GM23338 (cell line): ENCODE measurements around the gene ITCH. TPM values are rescaled to one million over a fixed set of nuclear protein-coding genes. Genes with fewer than 3 reads are reported as not detected.

Source experiments
- ATAC-seq: fragments of 200-7000 bp; cut with Tn5 transposase; 3 replicates; pipeline ENCODE4 v1.9.1; 2020
- DNase-seq: peaks from one replicate; pipeline ENCODE4 v3.0.0-alpha.2; 2015; ENCODE audit warnings: low spot score
- H2AFZ ChIP-seq: fragments of 200-600 bp; sonication (generic); 2 replicates; pipeline ENCODE4 v1.8.0; 2016; ENCODE audit warnings: antibody characterized with exemption, mild to moderate bottlenecking, moderate library complexity
- H3F3A ChIP-seq: fragments of 200-600 bp; sonication (generic); replicated peaks from 2 replicates; pipeline ENCODE4 v1.8.0; 2017; ENCODE audit warnings: antibody characterized with exemption, mixed run types, low read depth
- H3K27ac ChIP-seq: fragments of 200-600 bp; sonication (generic); 2 replicates; pipeline ENCODE4 v1.6.1; 2016; ENCODE audit warnings: low read depth
- H3K27me3 ChIP-seq: fragments of 200-600 bp; sonication (generic); 2 replicates; pipeline ENCODE4 v1.8.0; 2016; ENCODE audit warnings: mild to moderate bottlenecking, mixed run types, moderate library complexity; ENCODE audit not compliant: insufficient read depth
- H3K36me3 ChIP-seq: fragments of 200-600 bp; sonication (generic); 2 replicates; pipeline ENCODE4 v1.8.0; 2016; ENCODE audit warnings: mild to moderate bottlenecking; ENCODE audit not compliant: insufficient read depth
- H3K4me1 ChIP-seq: fragments of 200-600 bp; sonication (generic); 2 replicates; pipeline ENCODE4 v1.8.0; 2016; ENCODE audit warnings: mild to moderate bottlenecking, moderate library complexity; ENCODE audit not compliant: insufficient read depth
- H3K4me2 ChIP-seq: fragments of 200-600 bp; sonication (generic); 2 replicates; pipeline ENCODE4 v1.7.1; 2017; ENCODE audit warnings: mixed run types
- H3K4me3 ChIP-seq: fragments of 200-600 bp; sonication (generic); 2 replicates; pipeline ENCODE4 v1.6.1; 2016; ENCODE audit warnings: mixed run types
- H3K79me2 ChIP-seq: fragments of 200-600 bp; sonication (generic); replicated peaks from 2 replicates; pipeline ENCODE4 v1.8.0; 2017; ENCODE audit warnings: mild to moderate bottlenecking; ENCODE audit not compliant: insufficient read depth
- H3K9me2 ChIP-seq: fragments of 200-600 bp; sonication (generic); 2 replicates; pipeline ENCODE4 v1.8.0; 2017; ENCODE audit not compliant: insufficient read depth
- H4K20me1 ChIP-seq: fragments of 200-600 bp; sonication (generic); replicated peaks from 2 replicates; pipeline ENCODE4 v1.8.0; 2017; ENCODE audit warnings: mild to moderate bottlenecking; ENCODE audit not compliant: insufficient read depth
- H3K27ac Mint-ChIP-seq: 2 replicates; pipeline ENCODE4 v1.8.0; 2020; ENCODE audit warnings: inconsistent platforms, mild to moderate bottlenecking, moderate library complexity, mixed read lengths
- H3K27me3 Mint-ChIP-seq: 3 replicates; pipeline ENCODE4 v1.8.0; 2022; ENCODE audit warnings: low read depth, mild to moderate bottlenecking, moderate library complexity, mixed read lengths, inconsistent platforms; ENCODE audit not compliant: insufficient read depth, poor library complexity
- H3K36me3 Mint-ChIP-seq: 3 replicates; pipeline ENCODE4 v1.8.0; 2021; ENCODE audit warnings: low read depth, mild to moderate bottlenecking, inconsistent platforms, moderate library complexity, mixed read lengths
- H3K4me1 Mint-ChIP-seq: 3 replicates; pipeline ENCODE4 v1.8.0; 2020; ENCODE audit warnings: mild to moderate bottlenecking, inconsistent platforms, mixed read lengths
- H3K4me3 Mint-ChIP-seq: 3 replicates; pipeline ENCODE4 v1.8.0; 2021; ENCODE audit warnings: moderate library complexity, mild to moderate bottlenecking, inconsistent platforms, mixed read lengths
- H3K9me3 Mint-ChIP-seq: 3 replicates; pipeline ENCODE4 v1.8.0; 2020; ENCODE audit warnings: moderate library complexity, mild to moderate bottlenecking, inconsistent platforms, mixed read lengths
- CTCF ChIP-seq, 2 experiments: fragments of 200-600 bp in 1 of 2; sonication (generic) in 1 of 2; conservative IDR thresholded peaks; 2 replicates each; pipeline versions ENCODE4 v1.5.1 to v1.6.1; 2016 to 2017; ENCODE audit warnings: antibody characterized with exemption in 2 of 2, low read depth in 2 of 2, mild to moderate bottlenecking in 2 of 2, moderate library complexity in 1 of 2
- ETS1 ChIP-seq: IDR thresholded peaks from 2 replicates; pipeline ENCODE4 v1.6.1; 2016; ENCODE audit warnings: antibody characterized with exemption
- JUNB ChIP-seq: IDR thresholded peaks from one replicate; pipeline ENCODE4 v1.6.1; 2016; ENCODE audit warnings: antibody characterized with exemption; ENCODE audit not compliant: unreplicated experiment
- POLR2AphosphoS5 ChIP-seq: IDR thresholded peaks from 2 replicates; pipeline ENCODE4 v1.6.1; 2016; ENCODE audit warnings: antibody characterized with exemption, low read depth
- polyA plus RNA-seq: library from polyadenylated mRNA; unstranded; fragments of >200 nt; fragmentation: Nextera tagmentation; extraction: Ambion mirVana; gene quantifications from 2 replicates; pipeline ENCODE4 v1.2.1, GENCODE V29; 2016
- total RNA-seq: library from RNA; depleted of rRNA; stranded (reverse); fragments of >200 nt; shearing (Covaris generic); gene quantifications from 2 replicates; pipeline ENCODE4 v1.2.3, GENCODE V29; 2014

The ITCH gene
- total and polyA plus RNA-seq, 2 experiments from 2014 or later: 16.4 to 31.6 TPM

- Histone ChIP-seq H3K4me1 (no peaks in the 10 kb centered on the region), H3K36me3 (peaks cover 11% of the 10 kb centered on the region), H2AFZ (no peak overlapping the region), H3K4me2 (no peak overlapping the region), H3K4me3 (no peak overlapping the region), H3K27me3 (no peaks in the 10 kb centered on the region), H3K27ac (no peak overlapping the region), H4K20me1 (no peaks in the 10 kb centered on the region; the same call in 1 of the 2 replicates), H3K9me2 (no peaks in the 10 kb centered on the region), H3K79me2 (no peaks in the 10 kb centered on the region), H3F3A (0 out of 2 replicates have a peak, but pooled peaks cover 4% of the 10 kb centered on the region)
- Mint-ChIP-seq H3K4me1 (no peaks in the 10 kb centered on the region), H3K27me3 (peaks cover 9% of the 10 kb centered on the region), H3K4me3 (no peak overlapping the region), H3K27ac (no peak overlapping the region), H3K9me3 (no peaks in the 10 kb centered on the region), H3K36me3 (peaks cover 45% of the 10 kb centered on the region)
- TF ChIP-seq CTCF (conservative IDR thresholded peaks at IDR 0.05; ENCODE audit: low read depth in 2 of 2) (peak; percentile 49 to 77), POLR2AphosphoS5 (no peak)
- DNase-seq (peak; percentile 80), ATAC-seq (peak; percentile 86)
Observed at GRCh38 chr20:34536798-34537394, 173.8 kb downstream of the ITCH start.

GRCh38 chr20:34537651-34538050 lies 174.6 kb downstream of the ITCH start:
- H3K27me3 Mint-ChIP-seq: peaks cover 9% of the 10 kb centered on the region
- H3K9me3 Mint-ChIP-seq: no peaks in the 10 kb centered on the region
- Histone ChIP-seq H4K20me1 (no peaks in the 10 kb centered on the region; the same call in 1 of the 2 replicates), H3K4me3 (no peak overlapping the region), H3F3A (0 out of 2 replicates have a peak, but pooled peaks cover 4% of the 10 kb centered on the region), H3K9me2 (no peaks in the 10 kb centered on the region), H3K79me2 (no peaks in the 10 kb centered on the region), H3K27me3 (no peaks in the 10 kb centered on the region), H3K4me2 (no peak overlapping the region), H3K27ac (no peak overlapping the region), H3K36me3 (peaks cover 11% of the 10 kb centered on the region), H2AFZ (no peak overlapping the region), H3K4me1 (no peaks in the 10 kb centered on the region)
- ATAC-seq (no peak), DNase-seq (no peak)
- no peak overlapping the region for H3K4me3 Mint-ChIP-seq
- peaks cover 45% of the 10 kb centered on the region for H3K36me3 Mint-ChIP-seq
- H3K27ac Mint-ChIP-seq: no peak overlapping the region
- TF ChIP-seq ETS1 (no peak), JUNB (no peak)
- no peaks in the 10 kb centered on the region for H3K4me1 Mint-ChIP-seq

- Histone ChIP-seq H3K36me3 (peaks cover 11% of the 10 kb centered on the region), H3K4me2 (no peak overlapping the region), H3K9me2 (no peaks in the 10 kb centered on the region), H3K4me3 (no peak overlapping the region), H2AFZ (no peak overlapping the region), H3K27me3 (no peaks in the 10 kb centered on the region), H3K79me2 (no peaks in the 10 kb centered on the region), H4K20me1 (no peaks in the 10 kb centered on the region; the same call in 1 of the 2 replicates), H3F3A (0 out of 2 replicates have a peak, but pooled peaks cover 4% of the 10 kb centered on the region), H3K4me1 (no peaks in the 10 kb centered on the region; the same call in 1 of the 2 replicates), H3K27ac (no peak overlapping the region)
- H3K4me1 Mint-ChIP-seq: peaks cover 3% of the 10 kb centered on the region; the same call in 2 of the 3 replicates
- H3K36me3 Mint-ChIP-seq: peaks cover 45% of the 10 kb centered on the region
- TF ChIP-seq ETS1 (no peak), CTCF (conservative IDR thresholded peaks at IDR 0.05; ENCODE audit: low read depth in 2 of 2) (peak; percentile 79 to 82)
- no peak overlapping the region for H3K4me3 Mint-ChIP-seq
- DNase-seq (peak; percentile 78), ATAC-seq (peak; percentile 76)
- no peak overlapping the region for H3K27ac Mint-ChIP-seq
- H3K9me3 Mint-ChIP-seq: no peaks in the 10 kb centered on the region
- H3K27me3 Mint-ChIP-seq: peaks cover 9% of the 10 kb centered on the region
Observed at GRCh38 chr20:34538671-34539123, 175.6 kb downstream of the ITCH start.
